HK-2 (cell line): ENCODE results near the gene KLHL9.
"Not testable (repeated sequence)": the region's sequence is repeated elsewhere in the genome, so short reads cannot be mapped to it uniquely, and the experiment has no call there.

ENCODE experiments used
- DNase-seq: peaks from one replicate; pipeline ENCODE4 v3.0.0-alpha.2; 2018; ENCODE audit not compliant: unreplicated experiment

Gene KLHL9

DNA sequence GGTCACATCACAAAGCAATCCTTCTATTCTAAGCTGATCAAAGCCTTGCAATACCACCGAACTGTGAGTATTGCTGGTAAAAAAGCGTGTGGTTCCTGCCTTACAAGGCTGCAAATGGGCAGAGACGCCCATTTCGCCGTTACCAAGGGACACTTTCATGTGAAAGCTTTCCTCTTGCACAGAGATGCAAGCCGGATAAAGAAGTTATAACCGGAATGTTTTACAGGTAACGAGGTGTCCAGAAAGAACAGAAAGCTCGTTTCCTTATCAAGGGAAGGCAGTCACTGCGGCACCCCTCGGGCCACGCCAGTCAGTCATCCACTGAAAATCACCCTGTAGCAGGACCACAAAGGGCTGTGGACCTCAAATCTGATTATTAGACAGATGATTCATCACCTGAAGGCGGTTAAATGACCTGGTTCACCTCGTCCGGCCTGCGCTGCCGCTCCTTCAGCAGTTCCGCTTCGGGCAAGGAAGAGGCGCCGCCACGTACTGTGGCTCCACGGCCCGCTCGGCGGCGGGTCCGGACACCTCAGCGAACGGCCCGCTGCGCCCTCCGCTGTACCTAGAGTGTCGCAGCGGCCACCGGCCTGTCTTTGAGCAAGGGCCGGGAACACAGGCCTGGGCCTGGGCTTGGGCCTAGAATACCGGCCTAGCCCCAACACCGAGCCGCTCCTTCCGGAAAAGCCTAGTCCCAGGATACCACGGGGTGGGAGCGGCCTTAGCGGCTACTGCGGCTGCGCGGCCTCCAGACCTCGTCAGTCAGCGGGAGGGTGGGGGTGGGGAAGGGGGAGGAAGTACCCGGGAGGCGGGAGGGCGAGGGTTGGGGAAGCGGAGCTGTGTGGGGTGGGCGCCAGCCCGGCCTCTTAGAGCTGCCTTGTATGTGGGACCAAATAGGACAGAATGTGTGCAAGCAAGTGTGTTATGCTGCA is at the start of gene KLHL9:
KLHL9 (minus strand) TSS at position 704 of the 932 bp plus-strand sequence; CDS start at position 159, 545 bp downstream.
- DNase-seq, result peak; percentile 87

GRCh38 chr9:21383627-21384026 is 48.4 kb upstream of the KLHL9 start:
- DNase-seq, result no peak

- DNase-seq, result no peak
These were observed 46.5 kb upstream of the KLHL9 start for GRCh38 chr9:21381448-21382339.

DNA sequence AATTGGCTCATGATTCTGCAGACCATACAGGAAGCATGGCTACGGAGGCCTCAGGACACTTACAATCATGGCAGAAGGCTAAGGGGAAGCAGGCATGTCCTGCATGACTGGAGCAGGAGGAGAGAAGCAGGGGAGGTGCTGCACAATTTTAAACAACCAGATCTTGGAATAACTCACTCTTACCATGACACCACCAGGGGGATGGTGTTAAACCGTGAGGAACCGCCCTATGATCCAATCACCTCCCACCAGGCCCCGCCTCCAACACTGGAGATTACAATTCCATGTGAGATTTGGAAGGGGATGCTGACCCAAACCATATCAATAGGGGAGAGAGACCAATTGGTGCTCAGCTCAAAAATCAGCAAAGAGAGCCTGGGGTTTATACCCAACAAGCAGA is 36.3 kb upstream of the KLHL9 start:
- not testable (repeated sequence) for DNase-seq

GRCh38 chr9:21367957-21368356 is 32.8 kb upstream of the KLHL9 start, which contains the start of gene IFNA13:
TSS of gene IFNA13 (minus strand) at chr9:21368057. CDS start at chr9:21368010, 47 bp downstream.
- no peak for DNase-seq

- not testable (repeated sequence) for DNase-seq
These were observed 32.0 kb upstream of the KLHL9 start for GRCh38 chr9:21367169-21367568.

- no peak for DNase-seq
These were observed 27.1 kb upstream of the KLHL9 start for GRCh38 chr9:21362287-21362686.

- DNase-seq, result no peak
These were observed 22.6 kb upstream of the KLHL9 start for GRCh38 chr9:21357479-21358460.

DNA sequence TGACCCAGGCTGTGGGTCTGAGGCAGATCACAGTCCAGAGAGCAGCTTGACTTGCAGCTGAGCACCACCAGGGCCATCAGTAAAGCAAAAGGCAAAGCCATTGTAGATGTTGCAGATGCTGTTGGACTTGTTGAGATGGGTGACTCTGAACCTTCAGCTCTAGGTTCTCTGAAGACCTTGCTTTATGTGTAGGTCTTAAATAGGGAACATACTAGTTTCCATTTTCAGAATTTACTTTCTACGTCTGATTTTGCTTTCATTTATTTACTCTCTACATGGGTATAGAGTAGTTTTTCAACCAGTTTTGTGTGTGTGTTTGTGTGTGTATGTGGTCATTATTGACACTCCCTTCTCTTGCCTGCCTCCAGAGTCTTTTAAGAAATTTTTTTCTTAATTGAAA is 15.6 kb upstream of the KLHL9 start, which contains the start of gene IFNA6:
IFNA6 (minus strand) TSS at position 101 of the 400 bp plus-strand sequence; CDS start at position 101, 0 bp downstream.
- no peak for DNase-seq

- no peak for DNase-seq
These were observed 13.3 kb upstream of the KLHL9 start for GRCh38 chr9:21348430-21348970.

- no peak for DNase-seq
These were observed 5.5 kb upstream of the KLHL9 start for GRCh38 chr9:21340735-21341134.

- no peak for DNase-seq
These were observed 1.3 kb upstream of the KLHL9 start for GRCh38 chr9:21336457-21336856.

DNA sequence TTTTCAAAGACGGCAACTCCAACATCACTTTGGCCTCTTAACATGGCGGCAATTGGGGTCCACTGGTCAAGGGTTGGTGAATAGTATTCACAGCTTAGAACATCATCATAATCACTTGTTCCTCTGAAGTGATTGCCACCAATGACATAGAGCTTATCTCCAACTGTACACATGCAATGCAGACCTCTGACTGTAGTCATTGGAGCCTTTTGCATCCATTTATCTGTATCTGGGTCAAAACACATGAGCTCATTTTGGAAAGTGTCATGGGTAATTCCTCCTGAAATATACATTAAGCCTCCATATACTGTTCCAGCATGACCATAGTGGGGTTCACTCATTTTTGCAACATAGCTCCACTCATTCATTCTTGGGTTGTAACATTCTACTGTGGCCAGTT is 2.0 kb downstream of the KLHL9 start:
- no peak for DNase-seq

DNA sequence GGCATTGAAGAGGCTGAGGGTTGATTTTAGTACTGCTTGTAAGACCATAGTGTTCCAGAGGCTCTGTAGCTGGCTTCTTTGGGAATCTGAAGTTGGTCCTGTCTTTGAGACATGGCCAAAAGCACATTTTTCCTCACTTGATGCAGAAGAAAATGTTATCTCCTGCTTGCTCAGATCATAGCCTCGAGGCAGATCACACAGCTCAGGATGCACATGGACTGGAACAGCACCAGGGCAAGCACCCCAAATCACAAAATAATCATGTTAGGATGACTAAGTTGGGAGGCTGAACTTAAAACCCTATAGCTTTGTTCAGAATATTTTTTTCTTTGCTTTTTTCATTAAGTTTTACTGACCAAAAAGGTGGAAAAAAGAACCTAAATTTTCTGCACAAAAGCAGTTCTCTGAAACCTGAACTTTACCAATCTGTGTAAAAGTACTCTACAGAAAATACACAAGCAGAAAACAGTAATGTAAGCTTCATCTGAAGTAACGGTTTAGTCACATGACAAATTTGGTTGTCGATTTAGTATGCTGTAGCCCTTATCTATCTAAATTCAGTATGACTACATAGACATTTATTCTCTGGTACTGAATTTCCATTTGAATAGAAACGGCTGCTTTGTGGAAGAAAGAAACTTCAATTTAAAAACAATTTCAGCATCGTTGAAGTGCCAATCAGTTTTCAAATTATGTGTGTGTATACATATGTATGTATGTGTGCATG is 3.4 kb downstream of the KLHL9 start:
- no peak for DNase-seq

DNA sequence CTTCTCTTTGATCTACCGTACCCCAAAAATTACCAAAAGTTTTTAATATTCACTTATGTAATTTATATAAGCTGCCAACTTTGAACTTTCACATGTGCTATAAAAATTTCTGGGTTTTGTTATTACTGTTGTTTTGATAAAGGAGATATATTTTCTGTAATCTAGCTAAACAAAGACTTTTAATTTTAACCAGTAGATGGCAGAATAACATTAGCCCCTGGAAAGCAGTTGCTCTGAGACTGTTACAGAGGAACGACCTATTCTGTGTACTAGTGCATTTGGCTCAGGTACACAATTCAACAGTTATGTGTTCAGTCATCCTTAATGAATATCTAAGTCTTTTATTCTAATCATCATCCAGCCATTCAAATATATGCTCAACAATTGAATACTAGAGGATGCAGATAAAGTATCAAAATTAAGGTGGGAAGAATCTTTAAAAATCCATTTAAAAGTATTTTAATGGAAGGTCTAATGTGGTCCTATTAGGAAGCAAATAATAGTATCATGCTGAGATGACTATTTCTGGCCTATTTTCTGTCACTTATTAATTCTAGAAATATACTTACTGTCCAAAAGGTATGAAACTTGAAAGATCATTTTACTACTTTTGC is 8.6 kb downstream of the KLHL9 start:
- DNase-seq, result no peak

- no peak for DNase-seq
These were observed 11.2 kb downstream of the KLHL9 start for GRCh38 chr9:21324047-21324446.

DNA sequence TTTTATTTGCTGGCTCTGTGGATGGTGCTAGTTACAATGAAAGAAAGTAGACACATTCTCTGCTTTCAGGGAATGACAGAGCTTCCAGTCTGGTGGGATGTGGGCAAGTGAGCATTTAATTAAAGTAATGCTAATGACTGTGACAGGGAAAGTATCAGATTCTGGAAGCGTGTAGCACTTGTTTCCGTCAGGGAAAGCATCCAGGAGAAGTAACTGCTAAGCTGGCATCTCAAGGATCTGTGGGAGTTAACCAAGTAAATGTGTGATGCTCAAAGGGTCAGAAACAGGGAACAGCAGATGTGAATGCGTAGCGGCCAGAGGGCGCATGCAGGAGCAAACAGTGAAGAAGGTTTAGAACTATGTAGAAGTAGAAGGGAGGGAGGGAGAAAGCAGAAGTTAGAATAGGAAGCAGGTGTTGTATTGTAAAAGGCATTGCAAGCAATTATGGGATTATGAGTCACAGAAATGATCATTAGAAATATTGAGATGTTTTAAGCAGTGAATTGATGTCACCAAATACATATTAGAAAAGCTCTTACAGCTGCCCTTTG is 12.2 kb downstream of the KLHL9 start:
- no peak for DNase-seq

DNA sequence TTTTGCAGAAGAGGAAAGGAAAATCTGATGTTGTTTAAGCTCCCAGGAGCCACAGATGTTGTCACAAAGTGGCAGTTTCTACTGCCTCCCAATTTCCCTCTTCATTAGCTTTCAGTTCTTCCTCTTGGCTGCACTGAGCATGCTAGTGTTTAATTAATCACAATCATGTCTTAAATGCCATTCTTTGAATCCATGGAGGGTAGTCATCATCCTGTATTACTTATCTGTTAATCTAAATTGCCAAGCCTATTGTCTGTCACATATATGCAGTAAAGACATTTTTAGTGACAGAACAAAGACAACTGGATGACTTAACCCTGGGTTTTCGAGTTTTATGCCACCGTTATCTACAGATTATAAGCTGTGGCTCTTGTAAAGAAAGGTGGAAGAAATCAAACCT is 14.7 kb downstream of the KLHL9 start:
- DNase-seq, result no peak
